ENCODE measurements around the gene TMSB4X. TPM values are rescaled to one million over a fixed set of nuclear protein-coding genes. Genes with fewer than 3 reads are reported as not detected.
A peak's percentile ranks its signal among the peaks of the same experiment; 100 is the strongest.

TMSB4X gene
- total RNA-seq: 2,397 TPM

DNA sequence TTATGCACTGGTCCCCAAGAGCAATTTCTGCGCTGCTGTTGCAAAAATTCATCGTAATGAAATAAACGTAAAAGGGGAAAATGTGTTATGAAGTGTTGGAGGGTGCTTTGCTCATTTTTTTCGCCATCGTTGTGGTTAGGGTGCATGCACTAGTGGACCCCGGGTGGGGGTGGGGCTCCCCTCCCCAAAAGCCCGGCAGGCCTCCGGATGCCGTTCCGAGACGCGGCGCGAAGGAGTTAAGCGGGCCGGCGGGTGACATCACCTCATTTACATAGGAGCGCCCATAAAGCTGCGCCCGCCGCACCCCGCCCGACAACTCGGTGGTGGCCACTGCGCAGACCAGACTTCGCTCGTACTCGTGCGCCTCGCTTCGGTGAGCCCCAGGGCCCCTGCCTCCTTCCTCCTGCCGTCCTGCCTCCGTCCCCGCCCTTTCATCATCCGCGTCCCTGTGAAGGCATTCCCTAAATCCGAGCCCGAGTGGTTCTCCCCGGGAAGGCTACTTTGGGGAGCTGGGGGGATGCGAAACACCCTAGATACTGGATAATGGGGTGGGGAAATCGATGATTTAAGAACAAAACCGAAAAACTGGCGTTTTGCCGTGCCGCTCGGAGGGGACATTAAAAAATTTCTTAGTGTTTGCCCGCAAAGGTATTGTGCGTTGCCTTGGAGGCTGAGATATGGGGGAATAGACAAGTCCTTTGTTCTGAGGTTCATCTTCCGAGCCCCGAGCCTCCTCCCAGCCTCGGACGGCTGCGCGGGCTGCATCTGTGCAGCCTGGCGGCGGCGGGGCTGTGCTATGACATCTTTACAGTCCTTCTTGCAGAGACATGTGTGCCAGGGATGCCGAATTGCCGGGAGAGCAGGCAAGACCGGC, at the start of gene TMSB4X:
Gene TMSB4X, plus strand, starts transcription at position 315 of the 874 bp plus-strand sequence.
- TF ChIP-seq CTCF (IDR thresholded peaks at IDR 0.05): no peak
- H3K4me3 ChIP-seq: peak within 1 kb of the TSS; percentile 70 to 78
- peak in 1 of 2 donors; percentile 91 for DNase-seq (ENCODE audit: low spot score in 2 of 2)
- H3K4me1 ChIP-seq: peaks cover 0 to 13% of the 10 kb centered on the region in 2 donors
- H3K36me3 ChIP-seq: no peaks in the 10 kb centered on the region
- H3K27me3 ChIP-seq: no peaks in the 10 kb centered on the region
- intact Hi-C loops (cut with DNase I): loop anchor here (5.0 to 10.0 kb wide), 6 partner anchors 102 to 757 kb away; partner anchors contain the start of genes OFD1 and TRAPPC2
- no peaks in the 10 kb centered on the region for H3K9me3 ChIP-seq
- H3K27ac ChIP-seq: peak within 1 kb of the TSS; percentile 86 to 94

- DNase-seq (ENCODE audit: low spot score in 2 of 2): no peak
- Histone ChIP-seq H3K36me3 (no peaks in the 10 kb centered on the region), H3K27me3 (no peaks in the 10 kb centered on the region), H3K4me1 (no peaks in the 10 kb centered on the region), H3K4me3 (no peak overlapping the region), H3K9me3 (no peaks in the 10 kb centered on the region), H3K27ac (no peak overlapping the region)
- intact Hi-C loops (cut with DNase I): no loop called here
- no peak for TF ChIP-seq CTCF (IDR thresholded peaks at IDR 0.05)
These were observed 45.2 kb upstream of the TMSB4X start for GRCh38 chrX:12929701-12930100.

- no peaks in the 10 kb centered on the region for H3K4me1 ChIP-seq
- TF ChIP-seq CTCF (IDR thresholded peaks at IDR 0.05): no peak
- no peaks in the 10 kb centered on the region for H3K36me3 ChIP-seq
- no peak for DNase-seq (ENCODE audit: low spot score in 2 of 2)
- no peaks in the 10 kb centered on the region for H3K27me3 ChIP-seq
- H3K27ac ChIP-seq: no peak overlapping the region
- H3K9me3 ChIP-seq: no peaks in the 10 kb centered on the region
- H3K4me3 ChIP-seq: no peak overlapping the region
- intact Hi-C loops (cut with DNase I): no loop called here
These were observed 44.8 kb upstream of the TMSB4X start for GRCh38 chrX:12930150-12930549.

DNA sequence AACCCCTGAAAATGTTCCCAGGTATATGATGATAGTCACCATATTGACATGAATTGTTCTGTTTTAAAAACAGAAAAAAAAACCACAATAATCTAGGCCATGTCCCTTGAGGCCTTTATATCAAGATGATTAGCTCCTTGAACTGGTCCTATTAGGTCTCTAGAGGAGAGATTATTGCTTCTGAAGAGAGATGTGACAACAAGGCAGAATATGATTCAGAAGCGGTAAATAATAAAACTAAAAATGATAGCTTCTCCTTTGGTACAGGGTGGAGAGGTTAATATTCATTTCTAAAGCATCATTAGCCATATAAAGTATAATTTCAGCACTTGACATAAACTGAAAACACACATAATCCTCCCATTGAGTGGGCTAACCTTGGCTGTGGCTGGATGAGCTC, 42.7 kb upstream of the TMSB4X start:
- no peak for TF ChIP-seq CTCF (IDR thresholded peaks at IDR 0.05)
- H3K27ac ChIP-seq: no peak overlapping the region
- no peak for DNase-seq (ENCODE audit: low spot score in 2 of 2)

DNA sequence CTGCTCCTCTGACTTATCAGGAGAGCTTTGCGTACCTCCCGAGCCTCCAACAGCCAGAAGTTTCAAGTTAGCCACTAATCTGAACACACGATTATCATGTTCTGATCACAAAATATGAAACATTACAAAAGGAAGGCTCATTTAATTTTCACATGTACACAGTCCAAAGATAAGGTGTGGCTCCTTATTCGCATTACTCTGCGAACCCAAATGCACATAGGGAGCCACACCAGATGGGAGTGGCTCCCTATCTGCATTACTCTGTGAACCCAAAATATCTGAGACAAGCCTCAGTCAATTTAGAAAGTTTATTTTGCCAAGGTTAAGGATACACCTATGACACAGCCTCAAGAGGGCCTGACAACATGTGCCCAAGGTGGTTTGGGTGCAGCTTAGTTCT, 40.1 kb upstream of the TMSB4X start:
- intact Hi-C loops (cut with DNase I): no loop called here
- Histone ChIP-seq H3K36me3 (no peaks in the 10 kb centered on the region), H3K27me3 (no peaks in the 10 kb centered on the region), H3K4me1 (no peaks in the 10 kb centered on the region), H3K4me3 (no peak overlapping the region), H3K9me3 (no peaks in the 10 kb centered on the region), H3K27ac (no peak overlapping the region)
- DNase-seq (ENCODE audit: low spot score in 2 of 2): no peak
- TF ChIP-seq CTCF (IDR thresholded peaks at IDR 0.05): no peak

More for the DNA sequence above, 42.7 kb upstream of the TMSB4X start:
- no peaks in the 10 kb centered on the region for H3K4me1 ChIP-seq
- no peak overlapping the region for H3K4me3 ChIP-seq
- intact Hi-C loops (cut with DNase I): no loop called here
- H3K27me3 ChIP-seq: no peaks in the 10 kb centered on the region
- H3K36me3 ChIP-seq: no peaks in the 10 kb centered on the region
- no peaks in the 10 kb centered on the region for H3K9me3 ChIP-seq
